Kidney glomerular epithelial cell (primary cell): ENCODE measurements around the gene GTF2IRD1.
"Not testable (repeated sequence)": the region's sequence is repeated elsewhere in the genome, so short reads cannot be mapped to it uniquely, and the experiment has no call there.

Experiments
- DNase-seq: peaks from one replicate; lab custom pipeline; 2025; lab: John Stamatoyannopoulos, UW

Gene GTF2IRD1

GRCh38 chr7:74453322-74454011, at the start of gene GTF2IRD1:
GTF2IRD1 (plus strand) TSS chr7:74453906; CDS start chr7:74508081, 54,175 bp downstream.
- peak; percentile 50 for DNase-seq

GRCh38 chr7:74404388-74404700, 49.4 kb upstream of the GTF2IRD1 start:
- no peak for DNase-seq

- DNase-seq: no peak
These were observed 49.0 kb upstream of the GTF2IRD1 start for GRCh38 chr7:74404741-74405140.

GRCh38 chr7:74405191-74405898, 48.4 kb upstream of the GTF2IRD1 start:
- no peak for DNase-seq

GRCh38 chr7:74405899-74406512, 47.7 kb upstream of the GTF2IRD1 start:
- DNase-seq: no peak

GRCh38 chr7:74407958-74408357, 45.7 kb upstream of the GTF2IRD1 start:
- DNase-seq: no peak

GRCh38 chr7:74409571-74409970, 44.1 kb upstream of the GTF2IRD1 start:
- no peak for DNase-seq

- DNase-seq: no peak
These were observed 42.9 kb upstream of the GTF2IRD1 start for GRCh38 chr7:74410772-74411171.

GRCh38 chr7:74411571-74411970, 42.1 kb upstream of the GTF2IRD1 start:
- DNase-seq: not testable (repeated sequence)

GRCh38 chr7:74412056-74412455, 41.6 kb upstream of the GTF2IRD1 start:
- DNase-seq: no peak

- no peak for DNase-seq
These were observed 41.1 kb upstream of the GTF2IRD1 start for GRCh38 chr7:74412603-74413002.

GRCh38 chr7:74414595-74415333, 38.9 kb upstream of the GTF2IRD1 start:
- DNase-seq: not testable (repeated sequence)

GRCh38 chr7:74417419-74417971, 36.2 kb upstream of the GTF2IRD1 start:
- peak; percentile 45 for DNase-seq

GRCh38 chr7:74418076-74418475, 35.6 kb upstream of the GTF2IRD1 start:
- no peak for DNase-seq

- no peak for DNase-seq
These were observed 35.2 kb upstream of the GTF2IRD1 start for GRCh38 chr7:74418538-74418937.

GRCh38 chr7:74419232-74419631, 34.5 kb upstream of the GTF2IRD1 start:
- DNase-seq: not testable (repeated sequence)

- DNase-seq: no peak
These were observed 33.7 kb upstream of the GTF2IRD1 start for GRCh38 chr7:74420006-74420405.

GRCh38 chr7:74424291-74424880, 29.3 kb upstream of the GTF2IRD1 start:
- no peak for DNase-seq

GRCh38 chr7:74428023-74428422, 25.7 kb upstream of the GTF2IRD1 start:
- no peak for DNase-seq

- DNase-seq: peak; percentile 81
These were observed 24.5 kb upstream of the GTF2IRD1 start for GRCh38 chr7:74429153-74429747.

- DNase-seq: not testable (repeated sequence)
These were observed 23.3 kb upstream of the GTF2IRD1 start for GRCh38 chr7:74430409-74430808.
